Endothelial cell of umbilical vein (primary cell): Measurements from ENCODE around the gene CLEC5A.

Source experiments
- EZH2 ChIP-seq: IDR thresholded peaks from 2 replicates; pipeline ENCODE4 v1.6.1; 2012; ENCODE audit warnings: borderline replicate concordance, low read depth, mild to moderate bottlenecking, moderate library complexity, low read length, inconsistent platforms; ENCODE audit not compliant: severe bottlenecking
- FOS ChIP-seq: IDR thresholded peaks from 2 replicates; pipeline ENCODE4 v1.6.1; 2011; ENCODE audit warnings: mild to moderate bottlenecking, low read length, moderate library complexity, borderline replicate concordance; ENCODE audit not compliant: insufficient read depth
- POLR2A ChIP-seq: IDR thresholded peaks from 2 replicates; pipeline ENCODE4 v1.6.1; 2012; ENCODE audit warnings: low read depth, mild to moderate bottlenecking, control low read depth, low read length
- POLR2AphosphoS5 ChIP-seq: IDR thresholded peaks from 2 replicates; pipeline ENCODE4 v1.6.1; 2012; ENCODE audit warnings: low read depth, mild to moderate bottlenecking, control low read depth, low read length, moderate library complexity; ENCODE audit not compliant: insufficient read depth
- TF ChIP-seq, protein P1 (sequence below), 2 donors: IDR thresholded peaks; 1 replicate in 1 of 2; 2 replicates in 1 of 2; pipeline ENCODE4 v1.5.1; 2011; ENCODE audit warnings: low read length in 2 of 2, mild to moderate bottlenecking in 2 of 2, moderate library complexity in 2 of 2, control low read depth in 1 of 2, inconsistent platforms in 1 of 2, low read depth in 1 of 2; ENCODE audit not compliant: insufficient read depth in 1 of 2; ENCODE audit errors: extremely low read depth in 1 of 2
- TF ChIP-seq, protein P2 (sequence below): IDR thresholded peaks from 2 replicates; pipeline ENCODE4 v1.6.1; 2011; ENCODE audit not compliant: insufficient read depth, insufficient read length

DNA sequence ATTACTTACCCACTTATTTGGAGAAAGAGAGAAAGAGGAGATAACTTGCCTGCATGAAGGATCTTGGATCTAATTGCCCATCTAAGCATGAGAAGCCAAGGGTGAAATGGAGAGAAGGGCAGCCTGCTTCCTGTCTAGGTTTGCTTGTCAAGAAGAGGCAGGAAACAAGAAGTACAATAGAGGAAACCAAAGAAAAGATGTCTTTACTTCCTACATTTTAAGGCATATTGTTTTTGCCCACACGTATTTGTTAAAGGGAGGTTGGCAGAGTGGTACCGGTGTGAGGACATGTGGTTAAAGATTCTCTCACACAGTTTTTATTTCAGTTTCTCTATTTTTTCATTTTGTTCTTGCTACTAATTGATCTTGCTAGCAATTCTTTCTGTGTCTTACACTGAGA is 32.8 kb upstream of the CLEC5A start:
- TF ChIP-seq, protein P1, sequence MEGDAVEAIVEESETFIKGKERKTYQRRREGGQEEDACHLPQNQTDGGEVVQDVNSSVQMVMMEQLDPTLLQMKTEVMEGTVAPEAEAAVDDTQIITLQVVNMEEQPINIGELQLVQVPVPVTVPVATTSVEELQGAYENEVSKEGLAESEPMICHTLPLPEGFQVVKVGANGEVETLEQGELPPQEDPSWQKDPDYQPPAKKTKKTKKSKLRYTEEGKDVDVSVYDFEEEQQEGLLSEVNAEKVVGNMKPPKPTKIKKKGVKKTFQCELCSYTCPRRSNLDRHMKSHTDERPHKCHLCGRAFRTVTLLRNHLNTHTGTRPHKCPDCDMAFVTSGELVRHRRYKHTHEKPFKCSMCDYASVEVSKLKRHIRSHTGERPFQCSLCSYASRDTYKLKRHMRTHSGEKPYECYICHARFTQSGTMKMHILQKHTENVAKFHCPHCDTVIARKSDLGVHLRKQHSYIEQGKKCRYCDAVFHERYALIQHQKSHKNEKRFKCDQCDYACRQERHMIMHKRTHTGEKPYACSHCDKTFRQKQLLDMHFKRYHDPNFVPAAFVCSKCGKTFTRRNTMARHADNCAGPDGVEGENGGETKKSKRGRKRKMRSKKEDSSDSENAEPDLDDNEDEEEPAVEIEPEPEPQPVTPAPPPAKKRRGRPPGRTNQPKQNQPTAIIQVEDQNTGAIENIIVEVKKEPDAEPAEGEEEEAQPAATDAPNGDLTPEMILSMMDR (IDR thresholded peaks at IDR 0.05; ENCODE audit: extremely low read depth in 1 of 2, insufficient read depth in 1 of 2, low read depth in 1 of 2, low read length in 2 of 2) = no peak
- TF ChIP-seq POLR2A = no peak
- TF ChIP-seq FOS = no peak
- no peak for TF ChIP-seq EZH2
- TF ChIP-seq, protein P2, sequence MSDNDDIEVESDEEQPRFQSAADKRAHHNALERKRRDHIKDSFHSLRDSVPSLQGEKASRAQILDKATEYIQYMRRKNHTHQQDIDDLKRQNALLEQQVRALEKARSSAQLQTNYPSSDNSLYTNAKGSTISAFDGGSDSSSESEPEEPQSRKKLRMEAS = no peak
- no peak for TF ChIP-seq POLR2AphosphoS5
